Measurements from ENCODE around the gene SLC25A45.

DNA sequence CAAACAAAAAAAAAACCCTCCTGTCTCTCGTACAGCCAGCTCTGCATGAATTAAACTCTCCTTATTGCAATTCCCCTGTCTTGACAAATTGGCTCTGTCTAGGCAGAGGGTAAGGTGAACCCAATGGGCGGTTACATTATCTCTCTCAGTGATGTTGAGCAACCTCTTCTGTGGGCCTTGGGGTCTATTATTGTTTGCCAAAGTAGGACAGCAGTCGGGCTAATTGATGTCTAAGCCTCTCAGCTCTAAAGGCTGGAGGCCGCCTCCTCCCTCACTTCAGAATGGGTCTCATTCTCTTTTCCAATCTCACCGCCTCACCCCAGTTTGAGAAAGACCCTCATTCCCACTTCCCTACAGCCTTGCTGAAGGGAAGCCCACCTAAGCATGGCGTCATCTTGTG lies 1.3 kb upstream of the SLC25A45 start:
- TF ChIP-seq CTCF (conservative IDR thresholded peaks at IDR 0.05; ENCODE audit: low read depth, low read length) (no peak), POLR2A (IDR thresholded peaks at IDR 0.05; ENCODE audit: low read depth, low read length) (no peak; the same call in 1 of the 2 replicates), RAD21 (IDR thresholded peaks at IDR 0.05; ENCODE audit: low read length) (no peak), SMC3 (IDR thresholded peaks at IDR 0.05; ENCODE audit: low read depth, low read length) (no peak), MAFK (IDR thresholded peaks at IDR 0.05; ENCODE audit: low read depth, low read length) (no peak), BHLHE40 (IDR thresholded peaks at IDR 0.05; ENCODE audit: low read depth, low read length) (no peak), CHD1 (IDR thresholded peaks at IDR 0.05; ENCODE audit: low read depth, low read length) (no peak)
- TF ChIP-seq, protein P1, sequence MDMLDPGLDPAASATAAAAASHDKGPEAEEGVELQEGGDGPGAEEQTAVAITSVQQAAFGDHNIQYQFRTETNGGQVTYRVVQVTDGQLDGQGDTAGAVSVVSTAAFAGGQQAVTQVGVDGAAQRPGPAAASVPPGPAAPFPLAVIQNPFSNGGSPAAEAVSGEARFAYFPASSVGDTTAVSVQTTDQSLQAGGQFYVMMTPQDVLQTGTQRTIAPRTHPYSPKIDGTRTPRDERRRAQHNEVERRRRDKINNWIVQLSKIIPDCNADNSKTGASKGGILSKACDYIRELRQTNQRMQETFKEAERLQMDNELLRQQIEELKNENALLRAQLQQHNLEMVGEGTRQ (IDR thresholded peaks at IDR 0.05; ENCODE audit: low read depth, low read length), result no peak
